SH-SY5Y (cell line): ENCODE results near the gene EEPD1.

Source experiments
- GATA2 ChIP-seq: IDR thresholded peaks from 2 replicates; pipeline ENCODE4 v1.6.1; 2011; ENCODE audit warnings: mild to moderate bottlenecking, low read depth, low read length
- GATA3 ChIP-seq: IDR thresholded peaks from 2 replicates; pipeline ENCODE4 v1.6.1; 2011; ENCODE audit warnings: low read depth, mild to moderate bottlenecking, low read length, moderate library complexity

DNA sequence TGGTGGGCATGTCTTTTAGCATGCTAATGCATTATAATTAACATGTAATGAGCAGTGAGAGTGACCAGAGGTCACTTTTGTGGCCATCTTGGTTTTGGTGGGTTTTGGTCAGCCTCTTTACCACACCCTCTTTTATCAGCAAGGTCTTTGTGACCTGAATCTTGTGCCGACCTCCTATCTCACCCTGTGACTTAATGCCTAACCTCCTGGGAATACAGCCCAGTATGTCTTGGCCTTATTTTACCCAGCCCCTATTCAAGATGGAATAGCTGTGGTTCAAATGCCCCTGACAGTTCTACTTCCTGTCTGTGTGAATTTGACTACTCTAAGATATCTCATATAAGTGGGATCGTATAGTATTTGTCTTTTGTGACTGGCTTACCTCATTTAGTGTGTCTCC lies 85.1 kb downstream of the EEPD1 start:
- TF ChIP-seq GATA3: no peak
- no peak for TF ChIP-seq GATA2
